Activated naive CD4-positive, alpha-beta T cell treated with anti-CD3 and anti-CD28 coated beads, Interleukin-2, amount 50 U/mL, for 16 hours (primary cell): ENCODE data around the gene KCNN1.

Source experiments
- DNase-seq: peaks from one replicate; pipeline ENCODE4 v3.0.0-alpha.2; 2020

The KCNN1 gene

DNA sequence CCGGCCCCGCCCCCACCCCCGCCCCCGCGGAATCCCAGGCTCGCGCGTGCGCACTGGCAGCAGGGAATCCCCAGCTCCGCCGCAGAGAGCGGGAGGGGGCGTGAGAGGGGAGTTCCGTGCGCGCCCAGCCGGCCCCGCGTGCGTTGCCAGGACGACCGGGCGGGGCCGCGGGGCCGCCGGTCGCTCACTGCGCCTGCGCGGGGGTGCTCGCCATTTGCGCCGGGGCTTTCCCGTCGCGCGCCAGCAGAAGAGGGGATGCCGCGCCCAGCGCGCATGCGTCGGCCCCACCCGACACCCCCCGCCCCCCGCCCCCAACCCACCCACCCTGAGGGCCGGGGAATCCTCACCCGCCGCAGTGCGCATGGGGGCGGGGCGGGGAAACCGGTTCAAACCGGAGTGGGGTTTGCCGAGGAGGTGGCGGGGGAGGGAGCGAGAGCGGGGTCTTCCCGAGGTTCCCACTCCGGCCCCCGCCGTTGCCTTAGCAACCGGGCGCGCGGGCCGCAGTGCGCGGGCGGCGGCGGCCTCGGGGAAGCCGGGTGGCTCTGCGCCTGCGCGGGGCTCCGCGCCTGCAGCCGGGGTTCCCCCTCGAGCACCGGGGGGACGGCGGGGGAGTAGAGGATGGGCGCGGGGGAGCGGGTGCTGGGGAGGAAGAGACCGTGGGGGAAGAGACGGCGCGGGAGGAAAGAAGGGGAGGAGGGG is 18.9 kb upstream of the KCNN1 start:
- peak; percentile 95 for DNase-seq

- DNase-seq, result no peak
These were observed 18.4 kb upstream of the KCNN1 start for GRCh38 chr19:17948514-17948900.

DNA sequence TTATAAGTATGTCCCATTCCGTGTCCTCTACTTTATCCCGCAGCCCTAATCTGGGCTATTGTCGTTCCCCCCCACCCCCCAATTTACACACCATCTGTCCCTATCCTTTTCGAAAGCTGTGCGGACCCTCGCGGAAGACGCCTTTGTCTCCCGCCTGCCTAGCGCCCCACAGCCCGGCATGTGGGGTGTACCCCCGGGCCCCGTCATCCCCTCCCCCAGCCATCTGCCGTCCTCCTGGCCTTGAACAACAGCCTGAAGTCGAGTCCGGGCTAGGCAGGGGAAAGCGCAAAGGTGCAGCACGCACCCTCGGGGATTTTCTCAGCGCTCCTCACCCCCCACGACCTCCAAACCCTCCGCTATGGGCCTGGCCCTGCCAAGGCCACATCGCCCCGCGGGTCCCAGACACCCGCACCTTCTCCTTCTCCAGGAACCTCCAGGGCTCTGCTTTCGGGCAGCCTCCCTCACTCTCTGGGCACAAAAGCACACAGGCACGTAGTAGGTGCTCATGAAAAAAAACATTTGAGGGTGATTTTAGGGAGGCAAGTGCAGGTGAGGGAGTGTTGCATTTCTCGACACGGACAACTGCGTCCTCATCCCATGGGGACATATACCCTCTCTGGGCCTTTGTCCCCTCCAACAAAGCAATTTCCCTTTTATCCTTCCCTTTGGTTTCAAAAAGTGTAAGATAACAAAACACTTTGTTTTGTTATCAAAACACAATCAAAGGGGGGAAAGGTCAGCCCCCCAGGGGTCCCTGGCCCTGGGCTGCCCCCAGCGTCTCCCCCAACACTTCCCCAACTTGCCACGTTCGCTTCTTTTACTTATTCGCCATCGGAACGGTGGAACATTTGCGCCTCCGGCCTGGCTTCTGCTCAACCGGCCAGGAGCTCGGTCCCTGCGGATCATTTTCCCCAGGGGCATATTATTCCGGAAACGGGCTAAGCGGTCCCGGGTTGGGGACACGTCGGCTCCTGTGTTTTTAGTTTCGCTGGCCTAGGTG is 17.7 kb upstream of the KCNN1 start:
- DNase-seq, result peak; percentile 31

GRCh38 chr19:17949956-17950309 is 17.0 kb upstream of the KCNN1 start:
- DNase-seq, result no peak

- DNase-seq, result peak; percentile 33
These were observed 16.4 kb upstream of the KCNN1 start for GRCh38 chr19:17950310-17951156.

DNA sequence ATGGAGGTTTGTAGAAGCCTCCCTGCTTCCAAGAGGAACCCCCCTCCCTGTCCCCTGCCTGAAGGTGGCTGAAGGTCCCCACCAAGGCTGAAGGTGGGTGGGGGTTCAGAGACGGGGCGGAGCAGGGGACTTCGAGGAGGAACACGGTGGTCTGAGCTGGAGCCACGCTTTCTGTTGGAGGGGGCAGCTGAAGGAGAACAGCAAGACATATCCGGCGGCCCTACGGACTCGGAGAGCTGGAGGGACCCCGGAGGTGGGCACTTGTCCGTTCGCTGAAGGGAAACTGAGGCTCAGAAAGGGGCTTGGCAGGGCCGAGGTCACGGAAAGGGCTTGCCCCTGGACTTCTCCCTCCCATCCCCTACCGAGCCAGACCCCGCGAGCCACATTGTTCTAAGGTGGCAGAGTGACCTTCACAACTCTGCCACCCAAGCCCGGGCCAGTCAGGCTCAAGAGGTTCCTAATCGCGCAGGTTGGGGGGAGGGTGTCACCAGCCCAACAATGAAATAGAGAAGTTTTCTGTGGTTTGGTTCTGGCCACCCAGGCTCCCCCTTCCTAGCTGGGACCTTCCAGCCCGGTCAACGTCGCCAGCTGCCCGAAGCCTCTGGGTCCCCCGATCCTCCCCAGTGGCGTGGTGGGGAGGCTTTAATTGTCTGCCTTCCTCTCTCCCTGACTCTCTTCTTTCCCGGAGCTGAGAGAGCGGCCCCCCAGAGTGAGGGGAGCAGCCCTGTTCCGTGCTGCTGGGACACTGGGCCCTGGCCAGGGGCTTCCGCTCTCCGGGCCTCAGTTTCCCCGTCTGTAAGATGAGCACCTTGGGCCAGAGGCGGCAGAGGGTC is 15.5 kb upstream of the KCNN1 start:
- no peak for DNase-seq

GRCh38 chr19:17951990-17952976 is 14.6 kb upstream of the KCNN1 start:
- DNase-seq, result no peak

DNA sequence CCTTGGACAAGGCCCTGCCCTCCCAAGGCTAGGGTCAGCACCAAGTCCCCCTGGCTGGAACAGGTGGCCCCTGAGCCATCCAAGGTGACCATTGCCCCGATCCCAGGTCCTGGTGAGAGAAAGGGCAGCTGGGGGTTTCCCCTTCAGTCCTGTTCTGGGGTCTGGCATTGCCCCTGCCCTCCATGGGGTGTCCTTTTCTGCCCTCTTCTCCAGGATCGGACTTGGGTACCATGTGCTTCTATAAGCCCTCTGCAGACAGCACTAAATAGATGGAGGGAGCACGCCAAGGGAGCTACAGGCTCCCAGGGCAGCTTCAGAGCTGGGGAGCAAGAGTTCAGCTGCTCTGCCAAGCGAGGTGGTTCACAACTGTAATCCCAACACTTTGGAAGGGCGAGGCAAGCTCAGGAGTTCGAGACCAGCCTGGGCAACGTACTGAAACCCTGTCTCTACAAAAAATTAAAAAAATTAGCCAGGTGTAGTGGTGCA is 13.5 kb upstream of the KCNN1 start:
- no peak for DNase-seq

- no peak for DNase-seq
These were observed 13.0 kb upstream of the KCNN1 start for GRCh38 chr19:17953869-17954268.

DNA sequence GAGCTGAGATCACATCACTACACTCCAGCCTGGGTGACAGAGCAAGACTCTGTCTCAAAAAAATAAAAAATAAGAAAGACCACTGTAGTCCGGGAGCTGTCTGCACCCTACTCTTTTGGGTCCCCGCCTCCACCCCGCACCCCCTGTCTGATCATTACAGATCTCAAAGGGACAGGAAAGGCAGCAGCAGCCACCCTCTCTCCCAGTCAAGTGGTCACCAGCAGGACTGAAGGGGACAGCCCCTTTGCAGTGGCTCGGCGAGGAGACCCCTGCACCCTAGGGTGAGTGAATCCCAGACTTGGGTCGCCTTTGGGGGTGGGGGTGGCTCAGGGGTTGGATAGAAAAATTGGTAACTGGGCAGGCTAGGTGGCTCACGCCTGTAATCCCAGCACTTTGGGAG is 12.5 kb upstream of the KCNN1 start:
- DNase-seq, result no peak

DNA sequence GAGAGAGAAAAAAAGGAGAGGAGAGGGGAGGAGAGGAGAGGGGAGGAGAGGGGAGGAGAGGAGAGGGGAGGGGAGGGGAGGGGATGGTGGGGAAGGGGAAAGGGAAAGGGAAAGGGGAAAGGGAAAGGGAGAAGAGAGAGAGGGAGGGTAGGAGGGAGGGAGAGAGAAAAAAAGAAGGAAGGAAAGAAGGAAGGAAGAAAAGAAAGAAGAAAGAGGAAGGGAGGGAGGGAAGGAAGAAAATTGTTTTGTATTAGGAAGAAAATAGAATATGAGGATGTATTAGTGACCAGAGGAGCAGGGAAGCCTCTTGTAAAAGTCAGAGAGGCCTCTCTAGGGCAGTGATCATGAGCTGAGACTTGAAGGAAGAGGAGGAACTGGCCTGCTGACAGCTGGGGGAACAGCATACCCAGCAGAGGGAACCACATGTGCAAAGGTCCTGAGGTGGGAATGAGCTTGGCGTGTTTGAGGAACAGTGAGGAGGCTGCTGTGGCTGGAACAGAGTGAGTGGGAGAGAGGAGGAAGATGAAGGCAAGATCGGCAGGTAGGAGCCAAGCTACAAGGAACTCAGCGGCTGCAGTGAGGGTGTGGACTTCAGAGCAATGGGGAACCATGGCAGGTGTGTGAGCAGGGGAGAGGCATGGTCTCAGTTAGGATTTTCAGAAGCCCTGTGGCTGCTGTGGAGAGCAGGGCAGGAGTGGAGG is 9.6 kb upstream of the KCNN1 start:
- DNase-seq, result no peak

GRCh38 chr19:17957885-17958284 is 9.0 kb upstream of the KCNN1 start:
- DNase-seq, result no peak

DNA sequence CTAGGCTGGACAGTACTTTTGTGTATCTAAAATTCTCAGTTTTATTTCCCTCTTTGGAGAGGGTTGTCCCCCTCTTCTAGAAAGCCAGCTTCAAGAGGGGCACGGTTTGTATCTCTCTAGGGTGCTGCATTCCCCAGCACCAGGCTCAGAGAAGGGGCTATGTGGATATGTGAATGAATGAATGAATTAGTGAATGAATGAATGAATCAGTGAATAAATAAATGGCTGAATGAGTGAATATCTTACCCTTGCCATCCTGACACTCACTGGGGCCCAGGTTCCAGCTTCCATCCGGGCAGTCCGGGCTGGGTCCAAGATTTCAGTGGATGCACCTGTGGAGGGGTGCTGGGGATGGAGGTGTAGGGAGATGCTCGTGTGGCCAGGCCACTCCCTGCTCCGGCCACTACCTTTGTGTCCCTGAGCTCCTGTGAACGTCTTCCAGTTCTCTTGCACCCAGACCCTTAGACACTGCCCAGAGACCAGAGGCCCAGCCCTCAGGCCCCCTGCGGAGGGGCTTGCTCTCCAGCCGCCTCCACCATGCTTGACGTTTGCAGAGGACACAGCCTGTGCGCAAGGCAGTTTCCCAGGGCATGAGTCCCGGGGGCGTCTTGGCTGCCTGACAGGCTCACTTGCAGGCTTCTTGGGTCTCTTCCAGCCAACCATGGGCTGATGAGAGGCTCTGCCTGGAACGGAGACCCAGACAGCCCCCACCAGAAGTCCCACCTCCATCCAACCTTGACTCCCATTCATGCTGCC is 2.8 kb upstream of the KCNN1 start:
- no peak for DNase-seq

DNA sequence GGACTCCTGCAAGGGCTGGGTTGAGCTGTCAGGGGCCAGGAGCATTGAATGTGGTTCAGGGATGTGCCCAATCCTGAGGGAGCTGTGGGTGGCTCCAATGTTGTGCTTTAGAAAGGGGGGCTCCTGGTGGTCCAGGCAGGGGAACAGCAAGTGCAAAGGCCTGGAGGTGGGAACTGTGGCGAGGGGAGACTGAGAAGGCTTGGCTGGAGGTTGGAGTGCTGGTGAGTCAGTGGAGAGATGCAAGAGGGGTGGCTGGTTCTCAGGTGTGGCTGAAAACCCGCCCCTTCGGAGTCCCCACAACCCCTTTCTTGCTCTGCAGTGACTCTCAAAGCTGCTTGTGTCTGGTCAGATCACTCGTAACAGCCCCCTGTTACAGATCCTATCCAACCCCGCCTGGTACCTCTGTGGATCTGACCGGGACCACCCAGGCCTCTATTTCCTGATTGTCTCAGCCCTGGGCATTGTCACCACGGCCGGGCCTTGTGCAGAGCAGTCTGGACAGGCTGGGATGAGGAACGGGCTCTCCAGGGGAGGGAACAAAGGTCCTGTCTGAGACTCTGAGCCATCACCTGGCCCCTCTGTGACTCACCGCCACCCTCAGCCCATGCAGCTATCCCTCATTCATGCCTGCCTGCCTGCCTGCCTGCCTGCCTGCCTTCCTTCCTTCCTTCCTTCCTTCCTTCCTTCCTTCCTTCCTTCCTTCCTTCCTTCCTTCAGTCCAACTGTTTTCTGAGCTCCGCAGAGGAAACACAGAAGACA is 1.4 kb upstream of the KCNN1 start:
- no peak for DNase-seq

- no peak for DNase-seq
These were observed 801 bp upstream of the KCNN1 start for GRCh38 chr19:17966129-17966483.

- no peak for DNase-seq
These were observed 547 bp downstream of the KCNN1 start for GRCh38 chr19:17967257-17968051.

DNA sequence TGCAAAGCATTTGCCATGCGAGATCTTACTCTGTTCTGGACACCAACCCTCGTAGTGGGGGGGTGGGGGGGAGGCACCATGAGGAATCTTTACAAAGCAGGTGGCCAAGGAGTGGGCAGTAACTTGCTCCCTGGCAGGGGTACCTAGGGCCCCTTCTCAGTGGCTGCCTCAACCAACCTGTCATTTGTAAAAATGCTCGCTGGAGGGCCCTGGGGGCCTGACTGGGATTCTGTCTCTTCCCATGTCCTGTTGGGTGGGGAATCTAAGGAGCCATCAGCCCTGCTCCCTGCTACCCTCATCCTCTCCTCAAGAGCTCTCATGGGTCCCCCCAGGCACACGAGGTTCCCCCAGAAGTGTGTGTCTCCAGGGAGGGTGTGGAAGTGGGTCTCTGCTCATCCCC is 1.5 kb downstream of the KCNN1 start:
- no peak for DNase-seq
